HepG2 (cell line): ENCODE data around the gene PGC. TPM values are rescaled to one million over a fixed set of nuclear protein-coding genes. Genes with fewer than 3 reads are reported as not detected.

ENCODE experiments used
- HOXA9 ChIP-seq: sonication (generic); formaldehyde crosslinking; IDR thresholded peaks from 2 replicates; pipeline ENCODE4 v1.8.1; 2022; ENCODE audit warnings: missing genetic modification reagents, mild to moderate bottlenecking, moderate library complexity, borderline replicate concordance
- SP140L ChIP-seq: sonication (generic); formaldehyde crosslinking; IDR thresholded peaks from 2 replicates; pipeline ENCODE4 v1.4.0; 2020; ENCODE audit warnings: missing genetic modification reagents, borderline replicate concordance
- TGIF2 ChIP-seq: IDR thresholded peaks from 2 replicates; pipeline ENCODE4 v1.6.1; 2016; ENCODE audit warnings: control low read depth, missing compliant biosample characterization
- TOE1 ChIP-seq: sonication (generic); formaldehyde crosslinking; IDR thresholded peaks from 2 replicates; pipeline ENCODE4 v1.4.0; 2020; ENCODE audit warnings: mild to moderate bottlenecking, missing genetic modification reagents
- ZKSCAN5 ChIP-seq: sonication (generic); formaldehyde crosslinking; IDR thresholded peaks from 2 replicates; pipeline ENCODE4 v1.5.1; 2020; ENCODE audit warnings: mild to moderate bottlenecking, missing genetic modification reagents
- ZNF263 ChIP-seq: sonication (generic); formaldehyde crosslinking; IDR thresholded peaks from 2 replicates; pipeline ENCODE4 v1.4.0; 2020; ENCODE audit warnings: missing genetic modification reagents
- ZNF264 ChIP-seq: sonication (generic); formaldehyde crosslinking; IDR thresholded peaks from 2 replicates; pipeline ENCODE4 v1.4.0; 2020; ENCODE audit warnings: missing genetic modification reagents
- ZNF44 ChIP-seq: sonication (generic); formaldehyde crosslinking; IDR thresholded peaks from 2 replicates; pipeline ENCODE4 v1.5.1; 2020; ENCODE audit warnings: mild to moderate bottlenecking, missing genetic modification reagents
- ZNF615 ChIP-seq: sonication (generic); formaldehyde crosslinking; IDR thresholded peaks from 2 replicates; pipeline ENCODE4 v1.5.0; 2020; ENCODE audit warnings: mild to moderate bottlenecking, missing genetic modification reagents, borderline replicate concordance
- ZNF878 ChIP-seq: sonication (generic); formaldehyde crosslinking; IDR thresholded peaks from 2 replicates; pipeline ENCODE4 v1.8.1; 2023; ENCODE audit warnings: mild to moderate bottlenecking, missing genetic modification reagents, moderate library complexity
- polyA plus RNA-seq, 8 experiments: library from polyadenylated mRNA; depleted of rRNA in 3 of 8; stranded (reverse) in 7 of 8; unstranded in 1 of 8; fragments of >200 nt; fragmentation: Illumina TruSeq in 4 of 8; extraction: Trizol in 4 of 8; gene quantifications; 2 replicates each; pipeline versions ENCODE4 v1.2.1 to v1.2.3, GENCODE V29; 2011 to 2016; ENCODE audit warnings: low read depth in 4 of 8, missing spikeins in 1 of 8, mixed read lengths in 1 of 8; ENCODE audit not compliant: insufficient read depth in 1 of 8
- total RNA-seq, 5 experiments: library from RNA; depleted of rRNA; stranded (reverse); fragments of >200 nt; fragmentation: Illumina TruSeq; extraction: Trizol; gene quantifications; 2 replicates each; pipeline ENCODE4 v1.2.3, GENCODE V29; 2016; ENCODE audit warnings: low read depth in 1 of 5
- TF ChIP-seq, protein P1 (sequence below): sonication (generic); formaldehyde crosslinking; IDR thresholded peaks from 2 replicates; pipeline ENCODE4 v1.4.0; 2020; ENCODE audit warnings: mild to moderate bottlenecking, missing genetic modification reagents
- TF ChIP-seq, protein P2 (sequence below): sonication (generic); formaldehyde crosslinking; IDR thresholded peaks from 2 replicates; pipeline ENCODE4 v1.5.0; 2020; ENCODE audit warnings: missing genetic modification reagents, mild to moderate bottlenecking, borderline replicate concordance
- TF ChIP-seq, protein P3 (sequence below): sonication (generic); formaldehyde crosslinking; IDR thresholded peaks from 2 replicates; pipeline ENCODE4 v1.8.0; 2022; ENCODE audit warnings: low read depth, missing genetic modification reagents
- TF ChIP-seq, protein P4 (sequence below): IDR thresholded peaks from 2 replicates; pipeline ENCODE4 v1.6.1; 2016; ENCODE audit warnings: missing compliant biosample characterization, missing genetic modification reagents, borderline replicate concordance
- TF ChIP-seq, protein P5 (sequence below): sonication (generic); formaldehyde crosslinking; conservative IDR thresholded peaks from 2 replicates; pipeline ENCODE4 v1.8.0; 2022; ENCODE audit warnings: mild to moderate bottlenecking, moderate library complexity, missing genetic modification reagents

The PGC gene
- total and polyA plus RNA-seq, 2 of the 13 experiments (the other 11 are each of a cell fraction or from before 2014, with no cell fraction given) = 426 to 502 TPM

DNA sequence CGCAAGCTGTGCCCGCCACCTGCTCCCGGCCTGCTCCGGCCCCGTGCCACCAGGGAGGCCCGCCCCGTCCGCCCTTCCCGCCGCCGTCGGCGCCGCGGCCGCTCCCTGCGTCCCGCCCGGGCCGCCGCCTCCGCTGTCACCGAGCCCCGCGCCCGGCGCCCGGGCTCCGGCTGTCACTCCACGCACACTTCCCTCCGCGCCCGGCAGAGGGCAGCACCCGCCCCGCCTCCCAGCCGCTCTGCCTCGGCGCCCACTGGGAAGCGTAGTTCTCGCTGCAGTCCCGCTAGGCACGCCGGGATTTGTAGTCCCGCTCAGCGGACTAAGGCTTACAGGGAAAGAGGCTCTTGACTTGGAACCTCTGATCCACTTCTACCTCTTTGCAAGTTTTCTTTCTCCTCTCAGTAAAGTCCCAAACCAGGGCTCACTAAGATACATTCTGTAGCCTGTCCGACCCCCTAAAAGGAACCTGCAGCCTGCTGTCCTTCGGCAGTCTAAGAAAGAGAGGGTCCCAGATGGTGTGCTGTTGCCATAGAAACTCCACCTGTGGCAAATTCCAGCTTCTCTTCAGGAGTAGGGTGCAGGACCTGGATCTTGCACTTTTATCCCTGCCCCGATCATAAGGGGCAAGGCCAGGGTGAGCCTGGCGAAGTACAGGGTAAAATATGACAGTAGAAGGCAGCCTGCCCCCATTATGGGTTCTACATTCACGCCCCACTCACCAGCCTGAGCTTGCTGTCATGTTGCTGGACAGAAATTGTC, 11.6 kb downstream of the PGC start, which contains the start of gene TFEB (continued):
- TF ChIP-seq, protein P1, sequence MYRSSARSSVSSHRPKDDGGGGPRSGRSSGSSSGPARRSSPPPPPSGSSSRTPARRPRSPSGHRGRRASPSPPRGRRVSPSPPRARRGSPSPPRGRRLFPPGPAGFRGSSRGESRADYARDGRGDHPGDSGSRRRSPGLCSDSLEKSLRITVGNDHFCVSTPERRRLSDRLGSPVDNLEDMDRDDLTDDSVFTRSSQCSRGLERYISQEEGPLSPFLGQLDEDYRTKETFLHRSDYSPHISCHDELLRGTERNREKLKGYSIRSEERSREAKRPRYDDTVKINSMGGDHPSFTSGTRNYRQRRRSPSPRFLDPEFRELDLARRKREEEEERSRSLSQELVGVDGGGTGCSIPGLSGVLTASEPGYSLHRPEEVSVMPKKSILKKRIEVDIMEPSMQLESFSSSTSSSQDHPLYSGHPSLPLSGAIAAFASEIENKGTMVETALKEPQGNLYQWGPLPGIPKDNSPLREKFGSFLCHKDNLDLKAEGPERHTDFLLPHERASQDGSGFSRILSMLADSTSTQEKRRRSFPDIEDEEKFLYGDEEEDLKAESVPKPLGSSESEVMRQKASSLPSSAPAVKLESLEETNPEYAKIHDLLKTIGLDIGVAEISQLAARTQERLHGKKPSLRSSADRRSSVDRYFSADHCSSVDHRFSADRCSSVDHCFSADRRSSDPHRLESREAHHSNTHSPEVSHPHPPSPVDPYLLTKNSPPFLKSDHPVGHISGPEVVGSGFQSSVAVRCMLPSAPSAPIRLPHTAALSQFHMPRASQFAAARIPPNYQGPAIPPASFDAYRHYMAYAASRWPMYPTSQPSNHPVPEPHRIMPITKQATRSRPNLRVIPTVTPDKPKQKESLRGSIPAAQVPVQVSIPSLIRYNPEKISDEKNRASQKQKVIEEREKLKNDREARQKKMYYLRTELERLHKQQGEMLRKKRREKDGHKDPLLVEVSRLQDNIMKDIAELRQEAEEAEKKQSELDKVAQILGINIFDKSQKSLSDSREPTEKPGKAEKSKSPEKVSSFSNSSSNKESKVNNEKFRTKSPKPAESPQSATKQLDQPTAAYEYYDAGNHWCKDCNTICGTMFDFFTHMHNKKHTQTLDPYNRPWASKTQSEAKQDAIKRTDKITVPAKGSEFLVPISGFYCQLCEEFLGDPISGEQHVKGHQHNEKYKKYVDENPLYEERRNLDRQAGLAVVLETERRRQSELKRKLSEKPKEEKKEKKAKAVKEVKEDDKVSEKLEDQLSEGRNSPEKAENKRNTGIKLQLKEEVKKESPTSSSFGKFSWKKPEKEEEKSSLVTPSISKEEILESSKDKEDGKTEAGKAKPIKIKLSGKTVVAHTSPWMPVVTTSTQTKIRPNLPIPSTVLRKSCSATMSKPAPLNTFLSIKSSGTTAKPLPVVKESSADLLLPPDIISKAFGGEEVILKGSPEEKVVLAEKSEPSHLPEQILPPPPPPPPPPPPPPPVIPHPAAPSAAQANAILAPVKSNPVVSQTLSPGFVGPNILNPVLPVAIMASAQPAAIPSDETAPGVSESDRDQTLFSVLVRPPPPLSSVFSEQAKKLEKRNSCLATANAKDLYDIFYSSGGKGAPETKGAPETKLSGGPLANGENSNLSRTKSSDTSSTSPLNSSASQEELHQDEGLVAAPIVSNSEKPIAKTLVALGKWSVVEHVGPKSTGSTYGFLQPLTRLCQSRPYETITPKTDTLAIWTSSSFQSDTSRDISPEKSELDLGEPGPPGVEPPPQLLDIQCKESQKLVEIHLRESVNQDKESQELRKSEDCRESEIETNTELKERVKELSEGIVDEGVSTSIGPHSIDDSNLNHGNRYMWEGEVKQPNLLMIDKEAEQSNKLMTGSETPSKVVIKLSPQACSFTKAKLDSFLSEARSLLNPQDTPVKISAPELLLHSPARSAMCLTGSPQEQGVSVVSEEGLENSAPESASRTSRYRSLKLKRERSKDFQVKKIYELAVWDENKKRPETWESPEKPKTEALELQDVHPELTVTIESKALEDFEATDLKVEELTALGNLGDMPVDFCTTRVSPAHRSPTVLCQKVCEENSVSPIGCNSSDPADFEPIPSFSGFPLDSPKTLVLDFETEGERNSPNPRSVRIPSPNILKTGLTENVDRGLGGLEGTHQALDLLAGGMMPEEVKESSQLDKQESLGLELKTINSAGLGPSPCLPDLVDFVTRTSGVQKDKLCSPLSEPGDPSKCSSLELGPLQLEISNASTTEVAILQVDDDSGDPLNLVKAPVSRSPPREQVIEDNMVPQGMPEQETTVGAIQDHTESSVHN (CRISPR knock-in tag) = no peak
- TF ChIP-seq, protein P2, sequence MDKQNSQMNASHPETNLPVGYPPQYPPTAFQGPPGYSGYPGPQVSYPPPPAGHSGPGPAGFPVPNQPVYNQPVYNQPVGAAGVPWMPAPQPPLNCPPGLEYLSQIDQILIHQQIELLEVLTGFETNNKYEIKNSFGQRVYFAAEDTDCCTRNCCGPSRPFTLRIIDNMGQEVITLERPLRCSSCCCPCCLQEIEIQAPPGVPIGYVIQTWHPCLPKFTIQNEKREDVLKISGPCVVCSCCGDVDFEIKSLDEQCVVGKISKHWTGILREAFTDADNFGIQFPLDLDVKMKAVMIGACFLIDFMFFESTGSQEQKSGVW (CRISPR knock-in tag) = no peak
- TF ChIP-seq, protein P3, sequence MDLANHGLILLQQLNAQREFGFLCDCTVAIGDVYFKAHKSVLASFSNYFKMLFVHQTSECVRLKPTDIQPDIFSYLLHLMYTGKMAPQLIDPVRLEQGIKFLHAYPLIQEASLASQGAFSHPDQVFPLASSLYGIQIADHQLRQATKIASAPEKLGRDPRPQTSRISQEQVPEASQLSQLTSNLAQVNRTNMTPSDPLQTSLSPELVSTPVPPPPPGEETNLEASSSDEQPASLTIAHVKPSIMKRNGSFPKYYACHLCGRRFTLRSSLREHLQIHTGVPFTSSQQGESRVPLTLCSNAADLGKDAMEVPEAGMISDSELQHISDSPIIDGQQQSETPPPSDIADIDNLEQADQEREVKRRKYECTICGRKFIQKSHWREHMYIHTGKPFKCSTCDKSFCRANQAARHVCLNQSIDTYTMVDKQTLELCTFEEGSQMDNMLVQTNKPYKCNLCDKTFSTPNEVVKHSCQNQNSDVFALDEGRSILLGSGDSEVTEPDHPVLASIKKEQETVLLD (CRISPR knock-in tag) = peak; percentile 89
- TF ChIP-seq, protein P4, sequence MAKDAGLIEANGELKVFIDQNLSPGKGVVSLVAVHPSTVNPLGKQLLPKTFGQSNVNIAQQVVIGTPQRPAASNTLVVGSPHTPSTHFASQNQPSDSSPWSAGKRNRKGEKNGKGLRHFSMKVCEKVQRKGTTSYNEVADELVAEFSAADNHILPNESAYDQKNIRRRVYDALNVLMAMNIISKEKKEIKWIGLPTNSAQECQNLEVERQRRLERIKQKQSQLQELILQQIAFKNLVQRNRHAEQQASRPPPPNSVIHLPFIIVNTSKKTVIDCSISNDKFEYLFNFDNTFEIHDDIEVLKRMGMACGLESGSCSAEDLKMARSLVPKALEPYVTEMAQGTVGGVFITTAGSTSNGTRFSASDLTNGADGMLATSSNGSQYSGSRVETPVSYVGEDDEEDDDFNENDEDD (CRISPR knock-in tag) = peak; percentile 67
- TF ChIP-seq ZNF44 (CRISPR knock-in tag) (no peak), ZNF263 (no peak), ZNF264 (CRISPR knock-in tag) (no peak), ZNF878 (CRISPR knock-in tag) (no peak), ZKSCAN5 (no peak), TOE1 (no peak; the same call in 1 of the 2 replicates), ZNF615 (CRISPR knock-in tag) (no peak), TGIF2 (CRISPR knock-in tag) (peak; percentile 82), SP140L (CRISPR knock-in tag) (0 out of 2 replicates have a peak, but pooled peaks have one; percentile 9), HOXA9 (CRISPR knock-in tag) (no peak)
- TF ChIP-seq, protein P5, sequence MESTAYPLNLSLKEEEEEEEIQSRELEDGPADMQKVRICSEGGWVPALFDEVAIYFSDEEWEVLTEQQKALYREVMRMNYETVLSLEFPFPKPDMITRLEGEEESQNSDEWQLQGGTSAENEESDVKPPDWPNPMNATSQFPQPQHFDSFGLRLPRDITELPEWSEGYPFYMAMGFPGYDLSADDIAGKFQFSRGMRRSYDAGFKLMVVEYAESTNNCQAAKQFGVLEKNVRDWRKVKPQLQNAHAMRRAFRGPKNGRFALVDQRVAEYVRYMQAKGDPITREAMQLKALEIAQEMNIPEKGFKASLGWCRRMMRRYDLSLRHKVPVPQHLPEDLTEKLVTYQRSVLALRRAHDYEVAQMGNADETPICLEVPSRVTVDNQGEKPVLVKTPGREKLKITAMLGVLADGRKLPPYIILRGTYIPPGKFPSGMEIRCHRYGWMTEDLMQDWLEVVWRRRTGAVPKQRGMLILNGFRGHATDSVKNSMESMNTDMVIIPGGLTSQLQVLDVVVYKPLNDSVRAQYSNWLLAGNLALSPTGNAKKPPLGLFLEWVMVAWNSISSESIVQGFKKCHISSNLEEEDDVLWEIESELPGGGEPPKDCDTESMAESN = peak; percentile 91
